ENCODE measurements around the gene SPATS2.

DNA sequence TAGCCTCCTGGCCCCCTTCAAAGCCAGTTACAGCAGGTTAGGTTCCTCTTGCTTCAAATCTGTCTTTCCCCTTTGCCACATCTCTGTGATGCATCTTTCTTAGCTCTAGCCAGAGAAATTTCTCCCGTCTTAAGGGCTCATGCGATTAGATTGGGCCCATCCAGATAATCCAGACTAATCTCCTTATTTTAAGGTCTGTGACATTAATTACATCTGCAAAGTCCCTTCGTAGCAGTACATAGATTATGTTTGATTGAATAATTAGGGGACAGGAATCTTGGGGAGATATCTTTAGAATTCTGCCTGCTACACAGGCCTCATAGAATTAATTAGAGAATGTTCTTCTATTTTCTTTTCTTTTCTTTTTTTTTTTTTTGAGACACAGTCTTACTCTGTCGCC is 79.3 kb downstream of the SPATS2 start:
- TF ChIP-seq CTCF (IDR thresholded peaks at IDR 0.05), result no peak
- TF ChIP-seq ZFX (IDR thresholded peaks at IDR 0.05; ENCODE audit: borderline replicate concordance), result no peak
